Stimulated activated CD4-positive, alpha-beta T cell treated with anti-CD3 and anti-CD28 coated beads, Interleukin-12 subunit alpha, Interleukin-12 subunit beta, amount 100 ng/mL, for 48 hours (primary cell): Measurements from ENCODE around the gene TMEM178B.

Experiments
- DNase-seq, 3 donors: peaks; one replicate each; pipeline ENCODE4 v3.0.0-alpha.2; 2020; ENCODE audit warnings: low read depth in 2 of 3, low spot score in 1 of 3

Gene TMEM178B

GRCh38 chr7:141512597-141512996 is 438.7 kb downstream of the TMEM178B start:
- DNase-seq = no peak

- DNase-seq = no peak
These were observed 439.9 kb downstream of the TMEM178B start for GRCh38 chr7:141513720-141514119.

GRCh38 chr7:141515941-141516340 is 442.1 kb downstream of the TMEM178B start:
- DNase-seq = no peak

GRCh38 chr7:141519623-141520022 is 445.8 kb downstream of the TMEM178B start:
- DNase-seq = no peak

- no peak for DNase-seq
These were observed 448.9 kb downstream of the TMEM178B start for GRCh38 chr7:141522657-141523342.

- no peak for DNase-seq
These were observed 452.2 kb downstream of the TMEM178B start for GRCh38 chr7:141525973-141526514.

- DNase-seq = no peak
These were observed 453.2 kb downstream of the TMEM178B start for GRCh38 chr7:141527076-141527475.

GRCh38 chr7:141528399-141528798 is 454.5 kb downstream of the TMEM178B start:
- no peak for DNase-seq
